HepG2 (cell line): ENCODE results near the gene DIO2. TPM values are rescaled to one million over a fixed set of nuclear protein-coding genes. Genes with fewer than 3 reads are reported as not detected.

Experiments
- ATAC-seq: fragments of 200-7000 bp; cut with Tn5 transposase; 3 replicates; pipeline ENCODE4 v1.9.1; 2020; ENCODE audit warnings: mild to moderate bottlenecking, moderate library complexity
- BruUV-seq: library from RNA; stranded (reverse); fragments of 400-500 nt; replicated peaks from 2 replicates; lab custom pipeline; 2021; lab: Mats Ljungman, UMichigan
- CTCF ChIA-PET: fragments of 300-600 bp; formaldehyde crosslinking; extraction: SDS; loops from one replicate; lab custom pipeline; 2021; ENCODE audit warnings: low total read pairs, inconsistent platforms, low intra/inter-chr PET ratio; lab: Yijun Ruan, JAX
- POLR2A ChIA-PET: fragments of 350-600 bp; sonication (Branson Sonifier 250); formaldehyde crosslinking; loops from one replicate; lab custom pipeline; 2020; ENCODE audit warnings: antibody characterized with exemption, inconsistent platforms; lab: Yijun Ruan, JAX
- DNase-seq: peaks from one replicate; pipeline ENCODE4 v3.0.0-alpha.2; 2015; ENCODE audit warnings: low spot score
- FAIRE-seq: peaks from 3 replicates; lab custom pipeline; 2011; peaks lifted over from hg19 to GRCh38; lab: Jason Lieb, UNC
- H2AFZ ChIP-seq: one replicate; pipeline ENCODE4 v1.6.1; 2011; ENCODE audit warnings: low read length, inconsistent platforms
- H3K27ac ChIP-seq: fragments of 300-600 bp; 3 replicates; pipeline ENCODE4 v1.8.0; 2011; ENCODE audit warnings: mixed run types, mild to moderate bottlenecking, mixed read lengths, low read length, inconsistent platforms; ENCODE audit not compliant: insufficient read depth; ENCODE audit errors: extremely low read length
- H3K27me3 ChIP-seq, 2 experiments: fragments of 200-600 bp in 1 of 2; 2 replicates in 1 of 2; 3 replicates in 1 of 2; pipeline versions ENCODE4 v1.6.0 to v1.8.0; 2011; ENCODE audit warnings: low read length in 2 of 2, mild to moderate bottlenecking in 2 of 2, moderate library complexity in 2 of 2, inconsistent platforms in 1 of 2; ENCODE audit not compliant: insufficient read depth in 2 of 2, control insufficient read depth in 1 of 2
- H3K36me3 ChIP-seq, 2 experiments: fragments of 200-600 bp in 1 of 2; replicated peaks in 1 of 2; 2 replicates in 1 of 2; 3 replicates in 1 of 2; pipeline versions ENCODE4 v1.5.1 to v1.8.0; 2011; ENCODE audit warnings: low read length in 2 of 2, inconsistent platforms in 1 of 2; ENCODE audit not compliant: insufficient read depth in 2 of 2, control insufficient read depth in 1 of 2
- H3K4me1 ChIP-seq: 2 replicates; pipeline ENCODE4 v1.5.1; 2012; ENCODE audit warnings: low read length, inconsistent platforms; ENCODE audit not compliant: insufficient read depth
- H3K4me2 ChIP-seq: 2 replicates; pipeline ENCODE4 v1.6.0; 2011; ENCODE audit warnings: low read depth, low read length, inconsistent platforms
- H3K4me3 ChIP-seq, 3 experiments: fragments of 200-600 bp in 1 of 3; sonication (generic), shearing (Covaris generic) in 1 of 3; replicated peaks in 1 of 3; 2 replicates each; pipeline ENCODE4 v1.5.1; 2011 to 2016; ENCODE audit warnings: low read length in 3 of 3, inconsistent platforms in 2 of 3, low read depth in 2 of 3, mild to moderate bottlenecking in 2 of 3, control low read depth in 1 of 3, mixed read lengths in 1 of 3; ENCODE audit not compliant: insufficient read depth in 1 of 3
- H3K79me2 ChIP-seq: one replicate; pipeline ENCODE4 v1.6.1; 2011; ENCODE audit warnings: low read length, inconsistent platforms; ENCODE audit not compliant: insufficient read depth
- H3K9ac ChIP-seq: 2 replicates; pipeline ENCODE4 v1.6.0; 2011; ENCODE audit warnings: mild to moderate bottlenecking, low read depth, low read length, inconsistent platforms; ENCODE audit not compliant: insufficient read depth
- H3K9me3 ChIP-seq: 2 replicates; pipeline ENCODE4 v1.5.1; 2012; ENCODE audit warnings: mild to moderate bottlenecking, low read length
- H4K20me1 ChIP-seq: 2 replicates; pipeline ENCODE4 v1.6.0; 2011; ENCODE audit warnings: inconsistent platforms, mild to moderate bottlenecking, low read length, moderate library complexity; ENCODE audit not compliant: insufficient read depth
- BHLHE40 ChIP-seq: IDR thresholded peaks from 2 replicates; pipeline ENCODE4 v1.6.1; 2011; ENCODE audit warnings: low read length, improper control_type of control experiment
- FOSL2 ChIP-seq: sonication (generic); formaldehyde crosslinking; IDR thresholded peaks from 2 replicates; pipeline ENCODE4 v1.4.0; 2020; ENCODE audit warnings: missing genetic modification reagents
- TEAD3 ChIP-seq: optimal IDR thresholded peaks from 2 replicates; pipeline ENCODE3; 2016; ENCODE audit warnings: borderline replicate concordance
- ZNF484 ChIP-seq: sonication (generic); formaldehyde crosslinking; IDR thresholded peaks from 2 replicates; pipeline ENCODE4 v1.5.1; 2020; ENCODE audit warnings: mild to moderate bottlenecking, low read depth, missing genetic modification reagents, borderline replicate concordance
- ZNF598 ChIP-seq: sonication (generic); formaldehyde crosslinking; IDR thresholded peaks from 2 replicates; pipeline ENCODE4 v1.5.1; 2020; ENCODE audit warnings: mild to moderate bottlenecking, missing genetic modification reagents, borderline replicate concordance
- ZNF782 ChIP-seq: sonication (generic); formaldehyde crosslinking; IDR thresholded peaks from 2 replicates; pipeline ENCODE4 v1.4.0; 2020; ENCODE audit warnings: missing genetic modification reagents, mild to moderate bottlenecking, borderline replicate concordance
- WGBS: methylation state at CpG from one replicate; pipeline ENCODE4 v1.1.6; 2017; ENCODE audit warnings: low lambda C conversion rate; 5-methylcytosine and 5-hydroxymethylcytosine counted together
- in situ Hi-C: cut with HindIII; loops from 2 replicates; pipeline ENCODE4 v1.10.0; 2017; ENCODE audit warnings: low pct_unique_long_range_greater_than_20kb; ENCODE audit not compliant: extremely low pct_ligation_motif_present
- intact Hi-C: fragments of 100-400 bp; cut with micrococcal nuclease; formaldehyde crosslinking; loops from one replicate; pipeline ENCODE4 v1.10.0; 2022; ENCODE audit not compliant: unreplicated experiment
- polyA plus RNA-seq, 8 experiments: library from polyadenylated mRNA; depleted of rRNA in 3 of 8; stranded (reverse) in 7 of 8; unstranded in 1 of 8; fragments of >200 nt; fragmentation: Illumina TruSeq in 4 of 8; extraction: Trizol in 4 of 8; gene quantifications; 2 replicates each; pipeline versions ENCODE4 v1.2.1 to v1.2.3, GENCODE V29; 2011 to 2016; ENCODE audit warnings: low read depth in 4 of 8, missing spikeins in 1 of 8, mixed read lengths in 1 of 8; ENCODE audit not compliant: insufficient read depth in 1 of 8
- total RNA-seq, 5 experiments: library from RNA; depleted of rRNA; stranded (reverse); fragments of >200 nt; fragmentation: Illumina TruSeq; extraction: Trizol; gene quantifications; 2 replicates each; pipeline ENCODE4 v1.2.3, GENCODE V29; 2016; ENCODE audit warnings: low read depth in 1 of 5
- TF ChIP-seq, protein P1 (sequence below): sonication (generic); formaldehyde crosslinking; IDR thresholded peaks from 2 replicates; pipeline ENCODE4 v1.4.0; 2020; ENCODE audit warnings: mild to moderate bottlenecking, missing genetic modification reagents
- TF ChIP-seq, protein P2 (sequence below), 2 experiments: sonication (generic) in 1 of 2; formaldehyde crosslinking in 1 of 2; IDR thresholded peaks; 2 replicates each; pipeline versions ENCODE4 v1.6.1 to v1.9.0; 2014 to 2022; ENCODE audit warnings: antibody characterized with exemption in 1 of 2, borderline replicate concordance in 1 of 2, inconsistent platforms in 1 of 2, low read depth in 1 of 2, missing genetic modification reagents in 1 of 2
- TF ChIP-seq, protein P3 (sequence below): sonication (generic); formaldehyde crosslinking; IDR thresholded peaks from 2 replicates; pipeline ENCODE4 v1.8.1; 2023; ENCODE audit warnings: mild to moderate bottlenecking, moderate library complexity, missing genetic modification reagents

The DIO2 gene
- total and polyA plus RNA-seq, 2 of the 13 experiments (the other 11 are each of a cell fraction or from before 2014, with no cell fraction given) = not detected

DNA sequence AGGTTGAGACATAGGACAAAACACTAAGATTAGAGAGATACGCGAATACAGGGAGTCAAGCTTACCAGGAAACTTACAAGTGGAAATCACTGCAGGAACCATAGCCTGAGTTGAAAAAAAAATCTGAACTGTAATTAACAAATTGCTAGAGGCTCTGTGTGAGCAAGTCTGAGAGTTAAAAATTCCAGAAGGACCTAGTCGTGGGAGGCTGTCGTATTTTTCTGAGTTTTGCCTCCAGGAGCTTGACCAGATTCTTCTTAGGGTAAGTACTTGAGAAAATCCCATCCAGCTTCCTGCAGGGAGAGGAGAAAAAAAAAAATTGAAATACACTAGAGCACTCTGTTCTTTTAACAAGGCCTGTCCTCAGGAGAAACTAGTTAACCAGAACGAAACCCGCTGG is 22.7 kb downstream of the DIO2 start:
- Histone ChIP-seq H3K27ac (no peak overlapping the region), H3K4me3 (no peak overlapping the region), H3K79me2 (no peaks in the 10 kb centered on the region), H3K27me3 (no peaks in the 10 kb centered on the region), H3K4me2 (no peak overlapping the region), H3K36me3 (no peaks in the 10 kb centered on the region), H4K20me1 (no peaks in the 10 kb centered on the region), H2AFZ (no peak overlapping the region), H3K9me3 (no peaks in the 10 kb centered on the region), H3K4me1 (no peaks in the 10 kb centered on the region), H3K9ac (no peak overlapping the region)
- TF ChIP-seq, protein P1, sequence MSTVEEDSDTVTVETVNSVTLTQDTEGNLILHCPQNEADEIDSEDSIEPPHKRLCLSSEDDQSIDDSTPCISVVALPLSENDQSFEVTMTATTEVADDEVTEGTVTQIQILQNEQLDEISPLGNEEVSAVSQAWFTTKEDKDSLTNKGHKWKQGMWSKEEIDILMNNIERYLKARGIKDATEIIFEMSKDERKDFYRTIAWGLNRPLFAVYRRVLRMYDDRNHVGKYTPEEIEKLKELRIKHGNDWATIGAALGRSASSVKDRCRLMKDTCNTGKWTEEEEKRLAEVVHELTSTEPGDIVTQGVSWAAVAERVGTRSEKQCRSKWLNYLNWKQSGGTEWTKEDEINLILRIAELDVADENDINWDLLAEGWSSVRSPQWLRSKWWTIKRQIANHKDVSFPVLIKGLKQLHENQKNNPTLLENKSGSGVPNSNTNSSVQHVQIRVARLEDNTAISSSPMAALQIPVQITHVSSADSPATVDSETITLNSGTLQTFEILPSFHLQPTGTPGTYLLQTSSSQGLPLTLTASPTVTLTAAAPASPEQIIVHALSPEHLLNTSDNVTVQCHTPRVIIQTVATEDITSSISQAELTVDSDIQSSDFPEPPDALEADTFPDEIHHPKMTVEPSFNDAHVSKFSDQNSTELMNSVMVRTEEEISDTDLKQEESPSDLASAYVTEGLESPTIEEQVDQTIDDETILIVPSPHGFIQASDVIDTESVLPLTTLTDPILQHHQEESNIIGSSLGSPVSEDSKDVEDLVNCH (CRISPR knock-in tag) = no peak
- no peak for TF ChIP-seq TEAD3 (CRISPR knock-in tag)
- no peak for TF ChIP-seq ZNF782
- no peak for TF ChIP-seq ZNF598 (CRISPR knock-in tag)
- no peak for TF ChIP-seq ZNF484
- no peak for TF ChIP-seq FOSL2 (CRISPR knock-in tag)
- TF ChIP-seq, protein P2, sequence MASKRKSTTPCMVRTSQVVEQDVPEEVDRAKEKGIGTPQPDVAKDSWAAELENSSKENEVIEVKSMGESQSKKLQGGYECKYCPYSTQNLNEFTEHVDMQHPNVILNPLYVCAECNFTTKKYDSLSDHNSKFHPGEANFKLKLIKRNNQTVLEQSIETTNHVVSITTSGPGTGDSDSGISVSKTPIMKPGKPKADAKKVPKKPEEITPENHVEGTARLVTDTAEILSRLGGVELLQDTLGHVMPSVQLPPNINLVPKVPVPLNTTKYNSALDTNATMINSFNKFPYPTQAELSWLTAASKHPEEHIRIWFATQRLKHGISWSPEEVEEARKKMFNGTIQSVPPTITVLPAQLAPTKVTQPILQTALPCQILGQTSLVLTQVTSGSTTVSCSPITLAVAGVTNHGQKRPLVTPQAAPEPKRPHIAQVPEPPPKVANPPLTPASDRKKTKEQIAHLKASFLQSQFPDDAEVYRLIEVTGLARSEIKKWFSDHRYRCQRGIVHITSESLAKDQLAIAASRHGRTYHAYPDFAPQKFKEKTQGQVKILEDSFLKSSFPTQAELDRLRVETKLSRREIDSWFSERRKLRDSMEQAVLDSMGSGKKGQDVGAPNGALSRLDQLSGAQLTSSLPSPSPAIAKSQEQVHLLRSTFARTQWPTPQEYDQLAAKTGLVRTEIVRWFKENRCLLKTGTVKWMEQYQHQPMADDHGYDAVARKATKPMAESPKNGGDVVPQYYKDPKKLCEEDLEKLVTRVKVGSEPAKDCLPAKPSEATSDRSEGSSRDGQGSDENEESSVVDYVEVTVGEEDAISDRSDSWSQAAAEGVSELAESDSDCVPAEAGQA (IDR thresholded peaks at IDR 0.05; ENCODE audit: low read depth) = no peak
- TF ChIP-seq, protein P2 (CRISPR knock-in tag; IDR thresholded peaks at IDR 0.05; ENCODE audit: borderline replicate concordance) = no peak
- TF ChIP-seq, protein P3, sequence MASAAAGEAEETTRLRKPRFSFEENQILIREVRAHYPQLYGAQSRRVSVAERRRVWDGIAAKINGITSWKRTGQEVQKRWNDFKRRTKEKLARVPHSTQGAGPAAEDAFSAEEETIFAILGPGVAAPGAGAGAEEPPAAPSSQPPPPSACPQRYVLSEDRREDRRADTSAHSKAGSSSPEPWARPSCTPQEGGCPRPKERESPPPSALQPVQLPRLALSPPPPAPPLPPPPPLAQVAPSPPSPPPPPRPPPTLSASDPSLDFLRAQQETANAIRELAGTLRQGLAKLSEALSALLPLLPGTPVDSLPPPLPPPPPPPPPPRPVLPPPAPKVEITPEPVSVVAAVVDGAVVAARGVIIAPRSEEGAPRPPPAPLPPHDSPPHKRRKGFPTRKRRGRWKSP (CRISPR knock-in tag) = no peak
- TF ChIP-seq BHLHE40 = no peak
- ATAC-seq (no peak), FAIRE-seq (no peak), DNase-seq (no peak)
- WGBS = 84% methylated on average over 6 of the region's 6 CpGs
- in situ Hi-C loops (no loop called here), intact Hi-C loops (no loop called here)
- ChIA-PET CTCF (no interaction called here), POLR2A (no interaction called here)
- BruUV-seq = no TSS peak
